ENCODE results near the gene ARHGAP4.

Gene ARHGAP4

DNA sequence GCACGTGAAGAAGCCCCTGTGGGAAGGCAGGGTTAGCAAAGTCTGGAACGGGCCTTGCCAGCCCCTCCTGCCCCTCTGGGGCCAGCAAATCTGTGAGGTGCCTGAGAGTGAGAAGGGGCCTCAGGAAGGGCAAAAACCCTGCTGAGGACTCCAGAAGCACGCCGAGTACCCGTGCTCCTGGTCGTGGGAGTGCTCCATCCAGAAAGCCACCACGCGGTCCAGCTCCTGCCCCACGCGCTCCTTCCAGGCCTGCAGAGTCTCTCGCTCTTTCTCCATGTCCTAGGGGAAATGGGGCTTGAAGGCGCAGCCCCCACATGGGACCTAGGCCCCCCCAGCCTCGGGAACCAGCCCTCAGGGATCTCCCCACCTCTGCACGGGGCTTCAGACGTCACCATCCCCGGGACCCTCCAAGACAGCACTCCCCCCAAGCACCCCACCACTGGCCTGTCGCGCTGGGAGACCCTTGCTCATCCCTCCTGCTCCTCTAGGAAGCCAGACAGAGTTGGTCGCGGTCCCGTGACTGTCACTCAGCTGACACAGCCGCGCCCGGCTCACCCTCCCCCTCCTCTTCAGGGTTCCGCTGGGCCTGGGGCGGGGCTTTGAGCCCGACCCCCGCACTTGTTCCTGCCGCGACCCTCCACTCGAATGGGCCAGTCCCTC, 18.2 kb upstream of the ARHGAP4 start, which contains the start of gene RENBP:
TSS of gene RENBP (minus strand) at position 504 of the 660 bp plus-strand sequence. CDS start at position 471, 33 bp downstream.
- DNase-seq: no peak

GRCh38 chrX:153941336-153942252, 15.5 kb upstream of the ARHGAP4 start:
- no peak for DNase-seq

- no peak for DNase-seq
Observed at GRCh38 chrX:153939573-153939972, 13.5 kb upstream of the ARHGAP4 start.

DNA sequence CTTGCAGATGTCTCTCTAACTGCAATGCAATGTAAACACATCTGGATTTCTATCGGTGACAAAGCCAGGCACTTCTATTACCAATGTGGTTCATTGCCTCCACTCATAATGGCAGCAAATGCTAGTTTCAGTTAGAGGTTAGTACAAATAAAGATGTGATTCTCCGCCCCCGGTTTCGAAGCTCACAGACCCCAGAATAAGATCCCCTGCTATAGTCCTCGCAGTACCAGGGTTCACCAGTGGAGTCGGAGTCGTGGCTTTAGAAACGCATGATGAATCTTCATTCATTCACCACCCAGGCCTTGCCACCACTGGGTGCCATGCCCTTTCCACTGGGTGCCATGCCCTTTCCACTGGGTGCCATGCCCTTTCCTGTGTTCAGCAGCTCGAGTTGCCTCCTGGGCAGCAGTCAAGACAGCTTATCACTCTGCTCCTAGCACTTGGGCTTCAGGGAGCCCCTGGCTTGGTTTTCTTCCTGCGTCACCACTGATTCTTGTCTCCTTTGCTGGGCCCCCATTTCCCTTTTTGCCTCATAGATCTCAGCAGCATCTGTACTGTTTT, 12.2 kb upstream of the ARHGAP4 start:
- no peak for DNase-seq

GRCh38 chrX:153937056-153937455, 11.0 kb upstream of the ARHGAP4 start:
- DNase-seq: no peak

DNA sequence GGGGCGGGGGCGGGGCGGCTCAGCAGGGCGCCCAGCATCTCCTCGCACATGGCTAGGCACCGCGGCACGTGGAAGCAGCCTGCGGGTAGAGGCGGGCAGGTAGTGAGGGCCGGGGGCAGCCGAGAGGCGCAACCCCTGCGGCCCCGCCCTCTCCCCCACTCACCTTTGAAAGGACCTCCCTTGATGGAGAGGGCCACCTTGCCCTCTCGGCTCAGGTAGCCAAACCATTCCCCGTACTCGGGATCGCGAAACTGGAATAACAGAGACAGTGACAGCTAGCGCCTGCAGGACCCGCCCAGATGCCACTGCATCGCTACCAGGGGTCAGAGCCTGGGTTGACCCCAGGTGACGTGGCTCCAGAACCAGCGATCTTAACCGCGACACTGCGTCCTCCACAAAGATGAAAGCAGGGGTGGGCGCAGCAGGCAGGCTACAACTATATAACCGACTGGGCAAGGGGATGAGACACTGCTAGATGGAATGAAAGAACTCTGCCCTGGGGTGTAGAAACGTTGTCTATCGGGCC, 9.3 kb upstream of the ARHGAP4 start:
- DNase-seq: no peak

DNA sequence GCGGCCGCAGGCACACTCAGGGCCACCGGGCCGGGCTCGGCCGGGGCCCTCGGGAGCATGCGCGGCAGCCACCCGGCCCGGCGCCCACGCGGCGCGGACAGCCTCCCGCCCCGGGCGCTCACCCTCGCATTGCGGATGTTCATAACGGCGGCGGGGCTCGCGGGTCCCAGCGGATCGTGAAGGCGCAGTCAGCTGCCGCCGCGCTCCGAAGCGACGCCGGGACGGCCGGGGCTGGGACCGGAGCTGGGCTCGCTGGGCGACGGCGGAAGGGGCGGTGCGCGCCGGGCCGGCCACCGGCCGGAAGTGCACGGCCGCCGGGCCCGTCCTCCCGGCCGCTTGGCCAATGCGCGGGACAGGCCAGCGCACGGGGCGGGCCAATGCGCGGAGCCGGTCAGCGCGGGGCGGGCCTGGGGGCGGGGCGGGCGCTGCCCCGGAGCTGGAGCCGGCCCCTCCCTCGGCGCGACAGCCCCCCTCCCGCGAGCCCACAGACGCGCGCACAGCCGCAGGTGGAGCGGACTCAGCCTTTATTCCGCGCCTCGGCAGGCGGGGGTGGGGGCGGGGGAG, 8.8 kb upstream of the ARHGAP4 start, which contains the start of gene NAA10:
TSS of gene NAA10 (minus strand) at position 276 of the 564 bp plus-strand sequence. CDS start at position 143, 133 bp downstream.
- DNase-seq: peak; percentile 68

DNA sequence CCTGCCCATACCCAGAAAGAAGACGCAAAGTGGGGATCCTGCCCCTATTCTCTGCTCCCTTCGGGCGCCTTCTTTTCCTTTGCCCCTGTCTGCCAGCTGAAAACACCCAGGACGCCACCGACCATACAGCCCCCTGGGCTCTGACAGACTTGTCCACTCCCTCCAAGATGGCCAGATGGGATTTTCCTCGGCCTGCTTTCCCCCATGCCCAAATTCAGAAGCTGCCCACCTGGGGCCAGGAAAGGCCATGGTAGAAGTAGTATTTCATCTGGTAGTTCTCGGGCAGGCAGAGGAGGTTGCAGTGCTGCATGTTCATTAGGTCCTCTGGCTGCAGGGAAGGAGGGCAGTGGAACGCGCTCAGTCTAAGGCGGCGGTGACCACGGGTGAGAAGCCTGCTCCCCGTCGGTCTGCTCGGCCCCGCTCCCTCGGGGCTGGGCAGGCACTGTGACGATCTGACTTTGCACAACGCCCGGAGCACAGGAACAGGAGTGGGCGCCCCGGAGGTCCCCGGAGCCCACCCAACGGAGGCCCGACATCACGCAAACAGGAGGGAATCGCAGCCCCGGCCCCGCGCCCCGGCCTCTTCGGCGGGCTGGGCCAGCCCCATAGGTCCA, 8.2 kb upstream of the ARHGAP4 start:
- no peak for DNase-seq

DNA sequence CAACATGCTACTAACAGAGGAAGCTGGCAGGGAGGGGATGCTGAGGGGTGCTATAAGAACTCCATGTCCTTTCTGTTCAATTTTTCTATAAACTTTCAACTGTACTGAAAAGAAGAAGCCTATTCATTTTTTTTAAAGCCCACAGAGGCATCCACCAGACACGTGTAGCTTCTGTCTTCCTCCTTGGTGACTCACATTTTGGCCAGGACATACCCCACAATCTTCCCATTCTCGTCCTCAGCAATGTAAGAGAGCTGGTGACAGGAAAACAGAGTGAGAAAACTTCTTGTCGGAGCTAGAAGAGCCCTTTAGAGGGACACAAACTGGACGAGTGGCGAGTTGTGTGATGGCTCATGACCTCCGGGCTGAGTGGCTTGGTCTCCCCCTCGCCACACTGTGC, 7.7 kb upstream of the ARHGAP4 start:
- no peak for DNase-seq

DNA sequence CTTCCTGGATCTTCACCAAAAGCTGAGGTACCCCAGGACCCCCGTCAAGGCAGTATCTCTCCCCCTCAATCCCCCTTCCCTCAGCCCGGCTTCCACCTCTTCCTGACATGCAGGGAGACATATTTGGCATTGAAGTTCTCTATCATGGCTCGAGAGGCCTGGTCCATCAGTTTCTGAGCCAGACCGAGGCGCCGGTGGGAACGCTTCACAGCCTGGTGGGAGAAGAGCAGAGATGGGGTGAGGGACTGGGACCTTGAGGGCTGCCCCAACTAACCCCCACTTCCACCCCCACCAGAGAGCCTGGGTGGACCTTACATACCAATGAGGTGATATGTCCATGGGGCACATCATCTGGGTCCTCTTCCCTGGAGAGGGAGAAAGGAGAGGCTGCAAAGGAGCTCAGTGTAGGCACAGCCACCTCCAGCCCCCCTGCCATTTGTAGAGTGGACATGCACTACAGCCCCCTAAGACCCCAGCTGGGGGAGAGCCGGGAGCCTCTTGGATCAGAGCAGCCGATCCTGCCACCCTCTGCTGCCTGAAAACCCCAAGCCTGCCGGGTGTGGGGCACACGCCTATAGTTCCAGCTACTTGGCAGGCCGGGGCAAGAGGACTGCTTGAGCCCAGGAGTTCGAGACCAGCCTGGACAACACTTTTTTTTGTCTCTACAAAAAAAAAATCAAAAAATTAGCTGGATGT, 6.3 kb upstream of the ARHGAP4 start:
- no peak for DNase-seq

DNA sequence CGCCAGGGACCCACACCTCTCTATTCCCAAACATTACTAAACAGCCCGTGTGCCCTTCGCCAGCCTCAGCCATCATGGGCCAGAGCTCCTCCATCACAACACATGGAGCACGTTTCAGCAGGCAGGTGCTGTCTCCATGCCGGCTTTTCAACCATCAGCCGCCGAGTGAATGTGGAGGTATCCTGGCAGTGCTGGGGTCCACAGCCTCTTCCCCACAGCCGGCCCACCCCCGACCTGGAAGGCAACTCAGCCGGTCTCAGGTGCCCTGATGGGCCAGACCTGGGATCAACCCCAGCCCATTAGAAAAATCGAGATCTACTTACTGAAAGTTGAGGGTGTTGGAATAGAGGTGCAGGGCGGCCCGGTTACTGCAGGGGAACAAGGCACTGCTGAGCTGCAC, 5.7 kb upstream of the ARHGAP4 start:
- DNase-seq: no peak

GRCh38 chrX:153931151-153931550, 5.1 kb upstream of the ARHGAP4 start:
- no peak for DNase-seq

GRCh38 chrX:153930011-153930910, 4.2 kb upstream of the ARHGAP4 start:
- DNase-seq: no peak

- no peak for DNase-seq
Observed at GRCh38 chrX:153929576-153929975, 3.5 kb upstream of the ARHGAP4 start.

- DNase-seq: no peak
Observed at GRCh38 chrX:153928846-153929245, 2.8 kb upstream of the ARHGAP4 start.

DNA sequence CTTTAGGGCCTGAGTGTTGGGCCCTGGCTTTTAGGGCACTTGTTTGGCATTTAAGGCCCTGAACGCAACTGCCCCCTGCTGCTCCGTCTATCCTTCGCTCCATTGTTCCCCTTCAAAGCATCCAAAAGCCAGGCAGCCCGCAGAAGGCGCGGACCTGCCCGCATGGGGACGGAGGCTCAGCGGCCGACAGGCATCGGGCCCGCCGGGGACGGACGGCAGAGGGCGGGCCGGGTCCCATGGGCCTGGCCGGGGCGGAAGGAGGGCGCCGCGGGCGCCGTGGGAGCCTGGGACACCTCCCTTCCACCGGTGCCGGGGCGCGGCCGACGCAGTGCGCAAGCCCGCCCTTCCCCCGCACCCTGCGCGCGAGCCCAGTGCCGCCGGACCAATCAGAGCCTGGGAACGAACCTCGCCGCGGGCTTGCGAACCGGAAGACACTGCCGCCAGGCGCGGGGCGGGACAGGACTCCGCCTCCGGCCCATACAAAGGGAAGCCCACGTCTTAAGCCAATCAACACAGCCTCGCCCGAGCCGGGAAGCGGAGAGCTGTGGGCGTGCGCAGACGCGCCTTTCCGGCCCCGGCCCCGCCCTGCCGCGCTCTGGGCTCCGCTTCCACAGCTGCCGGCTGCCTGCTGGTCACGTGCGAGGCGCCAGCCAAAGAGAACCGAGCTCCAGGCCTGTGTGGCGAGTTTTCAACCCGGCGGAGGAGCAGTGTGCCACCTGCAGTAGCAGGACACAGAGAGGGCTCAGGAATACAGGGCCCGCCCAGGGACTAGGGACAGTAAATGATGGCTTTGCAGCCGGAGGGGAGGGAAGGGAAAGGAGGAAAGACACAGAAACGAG, 2.1 kb upstream of the ARHGAP4 start:
- peak; percentile 98 for DNase-seq

- DNase-seq: no peak
Observed at GRCh38 chrX:153927672-153927921, 1.5 kb upstream of the ARHGAP4 start.

GRCh38 chrX:153926858-153927671, 1.0 kb upstream of the ARHGAP4 start:
- peak; percentile 70 for DNase-seq

- no peak for DNase-seq
Observed at GRCh38 chrX:153926552-153926857, 441 bp upstream of the ARHGAP4 start.

DNA sequence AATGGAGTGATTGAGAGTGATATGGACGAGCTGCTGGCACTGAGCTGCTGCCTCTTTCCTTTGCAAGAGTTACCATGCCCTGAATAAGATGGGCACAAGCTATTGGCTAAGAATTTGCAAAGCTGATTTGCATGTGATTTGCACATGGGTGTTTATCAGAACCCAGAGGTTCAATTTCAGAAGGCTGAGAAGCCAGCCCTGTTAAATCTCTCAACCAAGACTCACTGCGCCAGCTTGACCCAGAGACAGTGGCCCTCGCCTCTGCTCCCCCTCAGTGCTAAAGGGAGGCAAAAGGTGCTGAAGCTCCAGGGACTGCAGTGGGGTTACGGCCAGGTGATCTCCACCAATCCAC, 701 bp downstream of the ARHGAP4 start:
- DNase-seq: no peak
